Fibroblast of lung (primary cell): ENCODE results near the gene EIF1AD. TPM values are rescaled to one million over a fixed set of nuclear protein-coding genes. Genes with fewer than 3 reads are reported as not detected.
A peak's percentile ranks its signal among the peaks of the same experiment; 100 is the strongest.

Source experiments
- DNase-seq, 2 donors: peaks; one replicate each; pipeline versions ENCODE4 v3.0.0 to v3.0.0-alpha.2; 2010; ENCODE audit warnings: low read depth in 2 of 2
- H2AFZ ChIP-seq: 2 replicates; pipeline ENCODE4 v1.5.1; 2012; ENCODE audit warnings: low read length, control low read depth, inconsistent platforms
- H3K27ac ChIP-seq: 2 replicates; pipeline ENCODE4 v1.5.1; 2011; ENCODE audit warnings: low read length, control low read depth; ENCODE audit not compliant: insufficient read depth
- H3K27me3 ChIP-seq: 2 replicates; pipeline ENCODE4 v1.5.1; 2011; ENCODE audit warnings: mild to moderate bottlenecking, low read length; ENCODE audit not compliant: control insufficient read depth, insufficient read depth
- H3K36me3 ChIP-seq: 2 replicates; pipeline ENCODE4 v1.5.1; 2011; ENCODE audit warnings: low read length; ENCODE audit not compliant: control insufficient read depth, insufficient read depth
- H3K4me1 ChIP-seq: 2 replicates; pipeline ENCODE4 v1.5.1; 2011; ENCODE audit warnings: low read length; ENCODE audit not compliant: control insufficient read depth, insufficient read depth; ENCODE audit errors: extremely low read depth
- H3K4me2 ChIP-seq: 2 replicates; pipeline ENCODE4 v1.5.1; 2011; ENCODE audit warnings: low read length, control low read depth; ENCODE audit not compliant: insufficient read depth; ENCODE audit errors: extremely low read depth
- H3K4me3 ChIP-seq, 4 experiments: fragments of 200-600 bp in 1 of 4; sonication (generic) in 1 of 4; replicated peaks in 1 of 4; 2 replicates each; pipeline ENCODE4 v1.5.1; 2011 to 2016; ENCODE audit warnings: low read length in 4 of 4, low read depth in 3 of 4, mild to moderate bottlenecking in 3 of 4, control low read depth in 2 of 4, inconsistent platforms in 1 of 4, mixed read lengths in 1 of 4; ENCODE audit not compliant: insufficient read depth in 1 of 4; ENCODE audit errors: control extremely low read depth in 1 of 4
- H3K79me2 ChIP-seq: 2 replicates; pipeline ENCODE4 v1.5.1; 2012; ENCODE audit warnings: mild to moderate bottlenecking, low read length, inconsistent platforms; ENCODE audit not compliant: control insufficient read depth, insufficient read depth
- H3K9ac ChIP-seq: 2 replicates; pipeline ENCODE4 v1.5.1; 2011; ENCODE audit warnings: mild to moderate bottlenecking, low read length, control low read depth; ENCODE audit not compliant: insufficient read depth
- H3K9me3 ChIP-seq: 2 replicates; pipeline ENCODE4 v1.5.1; 2012; ENCODE audit warnings: low read depth, low read length; ENCODE audit not compliant: control insufficient read depth, insufficient read depth
- H4K20me1 ChIP-seq: 2 replicates; pipeline ENCODE4 v1.5.1; 2011; ENCODE audit warnings: low read length; ENCODE audit not compliant: control insufficient read depth, insufficient read depth; ENCODE audit errors: extremely low read depth
- EZH2 ChIP-seq: IDR thresholded peaks from 2 replicates; pipeline ENCODE4 v1.5.1; 2012; ENCODE audit warnings: low read length, control low read depth, mild to moderate bottlenecking; ENCODE audit errors: missing control alignments
- polyA plus RNA-seq, 2 donors: library from polyadenylated mRNA; depleted of rRNA in 1 of 2; stranded (reverse) in 1 of 2; unstranded in 1 of 2; fragments of >200 nt; gene quantifications; 2 replicates each; pipeline ENCODE4 v1.2.1, GENCODE V29; 2011 to 2012; ENCODE audit warnings: missing spikeins in 1 of 2
- total RNA-seq: library from RNA; depleted of rRNA; stranded (reverse); fragments of >200 nt; gene quantifications from 2 replicates; pipeline ENCODE4 v1.2.1, GENCODE V29; 2014
- TF ChIP-seq, protein P1 (sequence below), 2 donors: IDR thresholded peaks in 1 of 2; conservative IDR thresholded peaks in 1 of 2; 1 replicate in 1 of 2; 2 replicates in 1 of 2; pipeline ENCODE4 v1.5.1; 2011 to 2012; ENCODE audit warnings: low read length in 2 of 2, control low read depth in 1 of 2, inconsistent platforms in 1 of 2, low read depth in 1 of 2, mild to moderate bottlenecking in 1 of 2

The EIF1AD gene
- total and polyA plus RNA-seq, 2 donors (not counting 1 experiment from before 2014, with no cell fraction given): 23.5 to 26.2 TPM

DNA sequence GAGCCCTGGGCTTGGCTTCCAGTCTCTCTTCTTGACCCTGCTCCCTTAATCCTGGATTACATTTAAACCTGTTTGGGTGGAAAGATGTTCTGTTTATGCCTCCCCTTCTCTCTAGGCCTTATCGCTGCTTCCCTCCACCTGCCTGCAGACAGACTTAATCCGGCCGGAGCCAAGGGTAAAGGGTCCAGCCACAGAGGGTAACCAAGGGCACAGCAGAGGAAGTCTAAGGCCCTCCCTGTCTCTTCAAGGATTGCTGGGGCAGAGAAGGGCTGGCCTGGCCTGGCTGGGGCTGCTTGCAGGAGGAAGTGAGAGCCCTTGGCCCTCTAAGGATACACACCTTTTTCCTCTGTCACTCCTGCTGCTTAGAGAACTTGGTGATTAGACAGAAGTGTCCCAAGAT, 44.9 kb upstream of the EIF1AD start:
- no peak overlapping the region for H3K4me2 ChIP-seq
- DNase-seq: no peak

DNA sequence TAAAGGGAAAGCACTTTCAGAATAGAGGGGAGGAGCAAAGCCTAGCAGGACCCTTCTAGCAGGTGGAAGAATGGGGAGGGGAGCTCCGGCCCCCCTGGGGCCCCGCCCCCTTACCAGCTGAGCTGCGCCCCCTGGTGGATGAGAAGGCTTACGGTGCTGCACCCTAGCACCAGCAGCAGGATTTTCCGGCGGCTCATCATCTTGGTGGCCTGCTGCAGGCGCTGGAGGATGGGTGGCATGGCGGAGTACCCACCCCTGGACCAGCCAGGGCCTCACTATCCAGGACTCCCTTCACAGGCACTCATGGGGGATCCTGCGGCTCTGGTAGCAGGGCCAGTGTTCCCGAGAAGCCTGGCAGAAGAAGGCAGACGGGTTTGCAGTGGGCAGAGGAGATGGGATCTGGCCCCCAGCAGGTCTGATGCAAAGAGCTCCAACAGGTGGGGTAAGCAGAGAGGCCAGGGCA, 43.3 kb upstream of the EIF1AD start:
- H3K36me3 ChIP-seq: no peaks in the 10 kb centered on the region
- H3K27ac ChIP-seq: no peak overlapping the region
- no peaks in the 10 kb centered on the region for H3K9me3 ChIP-seq
- H4K20me1 ChIP-seq: no peaks in the 10 kb centered on the region
- DNase-seq: peak; percentile 61 to 74
- peak overlapping the region; percentile 23 for H3K4me2 ChIP-seq
- no peaks in the 10 kb centered on the region for H3K79me2 ChIP-seq
- TF ChIP-seq EZH2: no peak
- TF ChIP-seq, protein P1, sequence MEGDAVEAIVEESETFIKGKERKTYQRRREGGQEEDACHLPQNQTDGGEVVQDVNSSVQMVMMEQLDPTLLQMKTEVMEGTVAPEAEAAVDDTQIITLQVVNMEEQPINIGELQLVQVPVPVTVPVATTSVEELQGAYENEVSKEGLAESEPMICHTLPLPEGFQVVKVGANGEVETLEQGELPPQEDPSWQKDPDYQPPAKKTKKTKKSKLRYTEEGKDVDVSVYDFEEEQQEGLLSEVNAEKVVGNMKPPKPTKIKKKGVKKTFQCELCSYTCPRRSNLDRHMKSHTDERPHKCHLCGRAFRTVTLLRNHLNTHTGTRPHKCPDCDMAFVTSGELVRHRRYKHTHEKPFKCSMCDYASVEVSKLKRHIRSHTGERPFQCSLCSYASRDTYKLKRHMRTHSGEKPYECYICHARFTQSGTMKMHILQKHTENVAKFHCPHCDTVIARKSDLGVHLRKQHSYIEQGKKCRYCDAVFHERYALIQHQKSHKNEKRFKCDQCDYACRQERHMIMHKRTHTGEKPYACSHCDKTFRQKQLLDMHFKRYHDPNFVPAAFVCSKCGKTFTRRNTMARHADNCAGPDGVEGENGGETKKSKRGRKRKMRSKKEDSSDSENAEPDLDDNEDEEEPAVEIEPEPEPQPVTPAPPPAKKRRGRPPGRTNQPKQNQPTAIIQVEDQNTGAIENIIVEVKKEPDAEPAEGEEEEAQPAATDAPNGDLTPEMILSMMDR (conservative IDR thresholded peaks at IDR 0.05 in 1 of 2, IDR thresholded peaks at IDR 0.05 in 1 of 2; ENCODE audit: low read depth in 1 of 2, low read length in 2 of 2): peak; percentile 88 to 91
- no peak overlapping the region for H3K9ac ChIP-seq
- no peak overlapping the region for H3K4me3 ChIP-seq
- no peak overlapping the region for H2AFZ ChIP-seq
- no peaks in the 10 kb centered on the region for H3K4me1 ChIP-seq
- peaks cover 27% of the 10 kb centered on the region for H3K27me3 ChIP-seq

More for the DNA sequence above, 44.9 kb upstream of the EIF1AD start:
- H3K79me2 ChIP-seq: no peaks in the 10 kb centered on the region
- H3K9me3 ChIP-seq: no peaks in the 10 kb centered on the region
- peaks cover 4% of the 10 kb centered on the region for H3K4me1 ChIP-seq
- TF ChIP-seq, protein P1 (conservative IDR thresholded peaks at IDR 0.05 in 1 of 2, IDR thresholded peaks at IDR 0.05 in 1 of 2; ENCODE audit: low read depth in 1 of 2, low read length in 2 of 2): no peak
- no peak for TF ChIP-seq EZH2
- H3K36me3 ChIP-seq: no peaks in the 10 kb centered on the region
- H2AFZ ChIP-seq: no peak overlapping the region
- no peaks in the 10 kb centered on the region for H4K20me1 ChIP-seq
- H3K27me3 ChIP-seq: peaks cover 19% of the 10 kb centered on the region
- H3K27ac ChIP-seq: no peak overlapping the region
- no peak overlapping the region for H3K4me3 ChIP-seq
- H3K9ac ChIP-seq: no peak overlapping the region

DNA sequence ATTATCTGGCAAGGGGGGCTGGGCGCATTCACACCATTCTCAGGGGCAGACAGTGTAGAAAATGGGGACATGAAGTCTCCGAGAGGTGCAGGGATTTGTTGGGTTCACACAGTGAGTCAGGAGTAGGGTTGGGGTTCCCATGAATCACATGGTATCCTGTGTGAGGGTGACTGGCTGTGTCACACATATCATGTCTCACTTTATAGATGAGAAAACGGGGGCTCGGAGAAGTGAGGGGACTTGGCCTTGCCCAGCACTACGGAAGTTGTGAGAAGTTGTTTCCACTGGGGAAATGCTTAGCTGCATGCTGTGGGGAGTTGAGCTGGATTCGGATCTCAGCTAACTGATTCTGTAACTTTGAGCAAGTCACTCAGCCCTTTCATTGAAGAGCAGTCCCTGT, 42.8 kb upstream of the EIF1AD start:
- no peaks in the 10 kb centered on the region for H3K4me1 ChIP-seq
- DNase-seq: no peak

More for the DNA sequence above, 42.8 kb upstream of the EIF1AD start:
- Histone ChIP-seq H4K20me1 (no peaks in the 10 kb centered on the region), H3K36me3 (no peaks in the 10 kb centered on the region), H3K27ac (no peak overlapping the region), H3K27me3 (peaks cover 27% of the 10 kb centered on the region), H3K4me2 (peak overlapping the region; percentile 23), H3K4me3 (no peak overlapping the region), H3K9me3 (no peaks in the 10 kb centered on the region), H3K9ac (no peak overlapping the region), H3K79me2 (no peaks in the 10 kb centered on the region), H2AFZ (no peak overlapping the region)
- TF ChIP-seq EZH2: no peak
